AG20443 (cell line): ENCODE measurements around the gene DGKH.

ENCODE experiments used
- DNase-seq: peaks from one replicate; pipeline ENCODE4 v3.0.0; 2012; ENCODE audit warnings: low spot score, mixed read lengths

The DGKH gene

GRCh38 chr13:42275506-42275905 lies 227.1 kb downstream of the DGKH start:
- no peak for DNase-seq

GRCh38 chr13:42276683-42277082 lies 228.2 kb downstream of the DGKH start:
- no peak for DNase-seq

- no peak for DNase-seq
Observed at GRCh38 chr13:42277618-42278276, 229.3 kb downstream of the DGKH start.

- no peak for DNase-seq
Observed at GRCh38 chr13:42279080-42279479, 230.6 kb downstream of the DGKH start.

GRCh38 chr13:42279986-42280385 lies 231.5 kb downstream of the DGKH start:
- DNase-seq, result no peak

- no peak for DNase-seq
Observed at GRCh38 chr13:42280537-42280936, 232.1 kb downstream of the DGKH start.

GRCh38 chr13:42283574-42283973 lies 235.1 kb downstream of the DGKH start:
- no peak for DNase-seq

GRCh38 chr13:42284068-42284467 lies 235.6 kb downstream of the DGKH start:
- DNase-seq, result no peak
